Measurements from ENCODE around the gene DCLK1. TPM values are rescaled to one million over a fixed set of nuclear protein-coding genes. Genes with fewer than 3 reads are reported as not detected.

DCLK1 gene
- total RNA-seq, 4 donors from 2014 or later, result 11.9 to 26.4 (median 15.5) TPM

DNA sequence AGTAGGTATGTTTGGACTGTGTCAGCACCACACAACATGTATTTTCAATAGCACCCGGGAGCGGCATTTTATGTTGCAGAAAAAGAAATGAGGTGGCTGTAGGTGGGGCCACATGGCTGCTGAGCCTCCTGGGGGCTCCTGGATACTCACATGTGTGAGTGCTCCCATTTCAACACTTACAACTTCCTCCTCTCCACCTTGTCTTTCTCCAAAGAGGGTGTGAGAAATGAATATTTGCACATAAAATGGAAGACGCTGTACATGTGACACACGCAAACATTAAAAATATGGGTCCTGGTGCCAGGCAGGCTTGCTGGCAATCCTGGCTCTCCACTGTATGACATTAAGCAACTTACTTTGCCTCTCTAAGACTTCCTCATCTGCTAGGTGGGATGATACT, 222.1 kb downstream of the DCLK1 start:
- Histone ChIP-seq H3K27me3 (no peaks in the 10 kb centered on the region), H3K4me3 (replicated peaks in 1 of 3) (no peak overlapping the region), H3K36me3 (no peaks in the 10 kb centered on the region), H3K27ac (no peak overlapping the region), H3K9me3 (no peaks in the 10 kb centered on the region), H3K4me1 (no peaks in the 10 kb centered on the region)
- intact Hi-C loops (cut with DNase I), result no loop called here
- no peak for DNase-seq
- TF ChIP-seq POLR2A (IDR thresholded peaks at IDR 0.05), result no peak
- TF ChIP-seq, protein P1, sequence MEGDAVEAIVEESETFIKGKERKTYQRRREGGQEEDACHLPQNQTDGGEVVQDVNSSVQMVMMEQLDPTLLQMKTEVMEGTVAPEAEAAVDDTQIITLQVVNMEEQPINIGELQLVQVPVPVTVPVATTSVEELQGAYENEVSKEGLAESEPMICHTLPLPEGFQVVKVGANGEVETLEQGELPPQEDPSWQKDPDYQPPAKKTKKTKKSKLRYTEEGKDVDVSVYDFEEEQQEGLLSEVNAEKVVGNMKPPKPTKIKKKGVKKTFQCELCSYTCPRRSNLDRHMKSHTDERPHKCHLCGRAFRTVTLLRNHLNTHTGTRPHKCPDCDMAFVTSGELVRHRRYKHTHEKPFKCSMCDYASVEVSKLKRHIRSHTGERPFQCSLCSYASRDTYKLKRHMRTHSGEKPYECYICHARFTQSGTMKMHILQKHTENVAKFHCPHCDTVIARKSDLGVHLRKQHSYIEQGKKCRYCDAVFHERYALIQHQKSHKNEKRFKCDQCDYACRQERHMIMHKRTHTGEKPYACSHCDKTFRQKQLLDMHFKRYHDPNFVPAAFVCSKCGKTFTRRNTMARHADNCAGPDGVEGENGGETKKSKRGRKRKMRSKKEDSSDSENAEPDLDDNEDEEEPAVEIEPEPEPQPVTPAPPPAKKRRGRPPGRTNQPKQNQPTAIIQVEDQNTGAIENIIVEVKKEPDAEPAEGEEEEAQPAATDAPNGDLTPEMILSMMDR (IDR thresholded peaks at IDR 0.05), result no peak
- 85 to 91% methylated on average over 4 of the region's 4 CpGs for WGBS, 2 donors

DNA sequence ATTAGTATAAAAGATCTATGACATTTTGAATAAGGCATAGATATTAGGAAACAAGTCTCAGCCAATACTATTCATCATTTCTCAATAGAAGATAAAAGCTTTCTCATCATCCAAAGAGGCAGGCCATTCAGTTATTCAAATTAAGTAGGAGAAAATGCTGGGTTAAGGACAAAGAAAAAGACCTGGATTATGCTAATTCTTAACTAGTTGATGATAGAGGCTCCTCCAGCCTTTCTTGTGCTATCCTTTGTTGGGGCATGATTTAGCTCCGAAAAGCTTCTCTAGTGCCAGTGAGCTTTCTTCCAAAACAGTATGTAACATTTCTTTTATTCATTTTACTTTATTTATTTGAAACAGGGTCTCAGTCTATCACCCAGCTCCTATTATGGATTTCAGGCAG, 223.0 kb downstream of the DCLK1 start:
- 87 to 90% methylated on average over 1 of the region's 1 CpG for WGBS, 2 donors
- Histone ChIP-seq H3K4me1 (no peaks in the 10 kb centered on the region), H3K4me3 (replicated peaks in 1 of 3) (no peak overlapping the region), H3K36me3 (no peaks in the 10 kb centered on the region), H3K27ac (no peak overlapping the region), H3K9me3 (no peaks in the 10 kb centered on the region), H3K27me3 (no peaks in the 10 kb centered on the region)
- no peak for TF ChIP-seq POLR2A (IDR thresholded peaks at IDR 0.05)
- TF ChIP-seq, protein P1 (IDR thresholded peaks at IDR 0.05), result no peak
- DNase-seq, result no peak
- intact Hi-C loops (cut with DNase I), result no loop called here

DNA sequence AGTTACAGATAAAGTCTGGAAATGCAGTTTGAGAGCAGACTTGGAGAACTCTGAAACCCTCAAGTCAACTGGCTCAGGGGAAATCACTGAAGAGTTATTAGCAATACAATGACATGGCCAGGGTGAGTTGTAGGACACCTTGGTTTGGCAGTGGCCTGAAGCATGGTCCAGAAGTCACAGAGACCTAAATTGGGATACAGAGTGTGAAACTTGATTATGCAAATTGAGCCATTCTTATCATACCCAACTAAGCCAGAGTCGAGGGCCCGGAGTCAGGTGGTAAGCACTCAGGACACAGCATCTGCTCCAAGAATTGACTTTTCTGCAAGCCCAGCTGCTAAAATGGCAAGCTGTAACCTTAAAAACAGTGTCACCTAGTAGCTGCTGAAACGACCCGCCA, 224.5 kb downstream of the DCLK1 start:
- Histone ChIP-seq H3K9me3 (no peaks in the 10 kb centered on the region), H3K4me1 (no peaks in the 10 kb centered on the region), H3K4me3 (replicated peaks in 1 of 3) (no peak overlapping the region), H3K36me3 (no peaks in the 10 kb centered on the region), H3K27ac (no peak overlapping the region), H3K27me3 (no peaks in the 10 kb centered on the region)
- WGBS, 2 donors, result 67 to 70% methylated on average over 4 of the region's 4 CpGs
- no peak for DNase-seq
- no peak for TF ChIP-seq POLR2A (IDR thresholded peaks at IDR 0.05)
- TF ChIP-seq, protein P1 (IDR thresholded peaks at IDR 0.05), result no peak
- intact Hi-C loops (cut with DNase I), result no loop called here

DNA sequence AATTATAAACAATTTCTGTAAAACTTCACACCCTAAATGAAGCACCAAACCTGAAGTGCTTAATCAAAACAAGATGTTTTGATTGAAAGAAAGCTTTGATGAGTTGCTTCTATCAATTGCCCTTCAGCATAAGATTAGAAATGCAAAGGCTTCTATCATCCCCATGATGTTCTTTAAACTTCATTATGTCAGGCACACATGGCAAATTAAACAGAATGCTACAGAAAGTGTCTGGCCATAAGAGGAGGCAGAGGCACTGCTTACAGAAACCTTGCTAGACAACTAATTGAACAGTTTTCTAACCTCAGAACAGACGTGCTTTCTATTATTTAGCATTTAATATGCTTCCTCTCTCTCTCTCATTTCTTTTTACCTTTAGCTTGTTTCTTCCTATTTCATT, 228.1 kb downstream of the DCLK1 start:
- TF ChIP-seq, protein P1 (IDR thresholded peaks at IDR 0.05), result no peak
- TF ChIP-seq POLR2A (IDR thresholded peaks at IDR 0.05), result no peak
- H3K27me3 ChIP-seq, result no peaks in the 10 kb centered on the region
- intact Hi-C loops (cut with DNase I), result no loop called here
- no peak overlapping the region for H3K4me3 ChIP-seq (replicated peaks in 1 of 3)
- 79 to 88% methylated on average over 1 of the region's 1 CpG for WGBS, 2 donors
- no peaks in the 10 kb centered on the region for H3K36me3 ChIP-seq
- H3K27ac ChIP-seq, result no peak overlapping the region
- no peaks in the 10 kb centered on the region for H3K4me1 ChIP-seq
- no peak for DNase-seq
- no peaks in the 10 kb centered on the region for H3K9me3 ChIP-seq

DNA sequence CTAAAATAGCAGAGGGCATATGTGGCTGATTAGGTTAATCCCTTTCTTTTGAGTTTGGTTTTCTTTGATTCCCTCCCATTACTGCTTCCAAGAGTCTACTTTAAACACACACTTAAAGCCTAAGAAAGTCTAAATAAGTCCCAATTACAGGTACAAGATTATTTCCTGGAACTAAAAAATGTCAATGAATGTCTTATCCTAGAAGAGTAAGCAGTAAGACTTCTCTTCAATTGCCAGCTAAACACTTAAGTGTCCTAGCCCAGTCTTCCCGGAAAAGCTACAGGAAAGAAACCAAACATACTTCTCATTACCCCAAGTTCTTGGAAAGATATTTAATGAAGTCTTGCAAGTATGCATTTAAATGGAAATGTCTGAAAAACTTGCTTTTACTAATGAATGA, 233.1 kb downstream of the DCLK1 start:
- Histone ChIP-seq H3K27me3 (no peaks in the 10 kb centered on the region), H3K27ac (no peak overlapping the region), H3K4me1 (no peaks in the 10 kb centered on the region), H3K36me3 (no peaks in the 10 kb centered on the region), H3K9me3 (no peaks in the 10 kb centered on the region), H3K4me3 (replicated peaks in 1 of 3) (no peak overlapping the region)
- DNase-seq, result no peak
- 44 to 55% methylated on average over 1 of the region's 1 CpG for WGBS, 2 donors
- intact Hi-C loops (cut with DNase I), result no loop called here
- no peak for TF ChIP-seq POLR2A (IDR thresholded peaks at IDR 0.05)
- TF ChIP-seq, protein P1 (IDR thresholded peaks at IDR 0.05), result no peak
